Measurements from ENCODE around the gene NID1.

DNA sequence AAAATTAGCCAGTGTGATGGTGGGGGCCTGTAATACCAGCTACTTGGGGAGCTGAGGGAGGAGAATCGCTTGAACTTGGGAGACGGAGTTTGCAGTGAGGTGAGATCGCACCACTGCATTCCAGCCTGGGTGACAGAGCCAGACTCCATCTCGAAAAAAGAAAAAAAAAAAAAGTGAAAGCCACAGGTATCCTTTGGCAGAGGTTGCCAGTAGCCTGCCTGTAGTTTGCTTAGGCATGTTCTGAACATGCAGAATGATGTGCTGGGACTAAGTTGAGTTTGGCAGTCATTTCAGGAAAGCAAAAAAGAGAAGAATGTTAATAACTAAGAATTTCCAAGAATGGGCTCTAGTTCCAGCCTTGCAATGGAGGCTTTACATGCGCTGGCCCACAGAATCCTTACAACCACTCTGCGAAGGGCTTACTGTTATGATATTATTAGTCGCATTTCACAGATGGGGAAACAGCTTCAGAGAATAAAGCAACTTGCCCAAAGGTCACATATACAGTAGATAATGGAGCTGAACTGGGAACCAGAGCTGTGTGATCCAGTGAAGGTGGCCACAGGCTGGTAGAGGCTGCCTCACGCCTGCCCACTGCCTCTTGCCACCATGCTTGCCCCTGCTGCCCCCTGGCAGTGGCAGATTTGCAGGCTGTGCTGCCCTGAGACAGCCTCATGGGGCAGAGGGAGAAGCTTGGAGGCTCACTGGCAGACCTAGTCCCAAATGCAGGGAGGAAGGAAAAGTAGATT, 131.7 kb downstream of the NID1 start:
- TF ChIP-seq, protein P1, sequence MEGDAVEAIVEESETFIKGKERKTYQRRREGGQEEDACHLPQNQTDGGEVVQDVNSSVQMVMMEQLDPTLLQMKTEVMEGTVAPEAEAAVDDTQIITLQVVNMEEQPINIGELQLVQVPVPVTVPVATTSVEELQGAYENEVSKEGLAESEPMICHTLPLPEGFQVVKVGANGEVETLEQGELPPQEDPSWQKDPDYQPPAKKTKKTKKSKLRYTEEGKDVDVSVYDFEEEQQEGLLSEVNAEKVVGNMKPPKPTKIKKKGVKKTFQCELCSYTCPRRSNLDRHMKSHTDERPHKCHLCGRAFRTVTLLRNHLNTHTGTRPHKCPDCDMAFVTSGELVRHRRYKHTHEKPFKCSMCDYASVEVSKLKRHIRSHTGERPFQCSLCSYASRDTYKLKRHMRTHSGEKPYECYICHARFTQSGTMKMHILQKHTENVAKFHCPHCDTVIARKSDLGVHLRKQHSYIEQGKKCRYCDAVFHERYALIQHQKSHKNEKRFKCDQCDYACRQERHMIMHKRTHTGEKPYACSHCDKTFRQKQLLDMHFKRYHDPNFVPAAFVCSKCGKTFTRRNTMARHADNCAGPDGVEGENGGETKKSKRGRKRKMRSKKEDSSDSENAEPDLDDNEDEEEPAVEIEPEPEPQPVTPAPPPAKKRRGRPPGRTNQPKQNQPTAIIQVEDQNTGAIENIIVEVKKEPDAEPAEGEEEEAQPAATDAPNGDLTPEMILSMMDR (IDR thresholded peaks at IDR 0.05) = no peak
- no peak for TF ChIP-seq POLR2A (IDR thresholded peaks at IDR 0.05)

All from heart left ventricle (tissue), 13 donors.